GM23248 (cell line): Measurements from ENCODE around the gene LATS1. TPM values are rescaled to one million over a fixed set of nuclear protein-coding genes. Genes with fewer than 3 reads are reported as not detected.
"Not testable (repeated sequence)": the region's sequence is repeated elsewhere in the genome, so short reads cannot be mapped to it uniquely, and the experiment has no call there.

Experiments
- DNase-seq: peaks from one replicate; pipeline ENCODE4 v3.0.0-alpha.2; 2015
- H2AFZ ChIP-seq: fragments of 200-600 bp; sonication (generic); 2 replicates; pipeline ENCODE4 v1.6.1; 2016; ENCODE audit warnings: antibody characterized with exemption
- H3F3A ChIP-seq: fragments of 200-600 bp; sonication (generic); 2 replicates; pipeline ENCODE4 v1.6.1; 2016; ENCODE audit warnings: mild to moderate bottlenecking, antibody characterized with exemption, mixed run types; ENCODE audit not compliant: insufficient read depth
- H3K27ac ChIP-seq: fragments of 200-600 bp; sonication (generic); 2 replicates; pipeline ENCODE4 v1.5.1; 2016; ENCODE audit warnings: mild to moderate bottlenecking
- H3K27me3 ChIP-seq: fragments of 200-600 bp; sonication (generic); replicated peaks from 2 replicates; pipeline ENCODE4 v1.6.1; 2016; ENCODE audit warnings: mild to moderate bottlenecking; ENCODE audit not compliant: insufficient read depth
- H3K36me3 ChIP-seq: fragments of 200-600 bp; sonication (generic); 2 replicates; pipeline ENCODE4 v1.6.1; 2016; ENCODE audit warnings: low read depth, mild to moderate bottlenecking
- H3K4me1 ChIP-seq: fragments of 200-600 bp; sonication (generic); 2 replicates; pipeline ENCODE4 v1.6.1; 2016; ENCODE audit warnings: mild to moderate bottlenecking; ENCODE audit not compliant: insufficient read depth
- H3K4me2 ChIP-seq: fragments of 200-600 bp; sonication (generic); one replicate; pipeline ENCODE4 v1.6.1; 2016; ENCODE audit warnings: mild to moderate bottlenecking; ENCODE audit not compliant: unreplicated experiment
- H3K4me3 ChIP-seq: fragments of 200-600 bp; sonication (generic); 2 replicates; pipeline ENCODE4 v1.5.1; 2016; ENCODE audit warnings: mild to moderate bottlenecking
- H3K79me2 ChIP-seq: fragments of 200-600 bp; sonication (generic); 2 replicates; pipeline ENCODE4 v1.6.1; 2016; ENCODE audit warnings: mild to moderate bottlenecking; ENCODE audit not compliant: insufficient read depth
- H3K9ac ChIP-seq: fragments of 200-600 bp; sonication (generic); 2 replicates; pipeline ENCODE4 v1.6.1; 2016; ENCODE audit warnings: mild to moderate bottlenecking
- H3K9me2 ChIP-seq: fragments of 200-600 bp; sonication (generic); 2 replicates; pipeline ENCODE4 v1.6.1; 2016; ENCODE audit warnings: mixed run types, mild to moderate bottlenecking, moderate library complexity; ENCODE audit not compliant: insufficient read depth
- H3K9me3 ChIP-seq: fragments of 200-600 bp; sonication (generic); one replicate; pipeline ENCODE4 v1.6.1; 2017; ENCODE audit warnings: low read depth
- H4K20me1 ChIP-seq: fragments of 200-600 bp; sonication (generic); 2 replicates; pipeline ENCODE4 v1.6.0; 2016; ENCODE audit not compliant: insufficient read depth
- EZH2 ChIP-seq: fragments of 200-600 bp; sonication (generic); IDR thresholded peaks from 2 replicates; pipeline ENCODE4 v1.6.1; 2018; ENCODE audit warnings: antibody characterized with exemption, mild to moderate bottlenecking; ENCODE audit not compliant: insufficient read depth, poor library complexity, severe bottlenecking
- EZH2phosphoT487 ChIP-seq: fragments of 200-600 bp; sonication (generic); IDR thresholded peaks from 2 replicates; pipeline ENCODE4 v1.6.1; 2018; ENCODE audit warnings: antibody characterized with exemption, moderate library complexity, mild to moderate bottlenecking, low read depth; ENCODE audit not compliant: insufficient read depth
- WGBS, 2 experiments: methylation state at CpG; one replicate each; pipeline ENCODE4 v1.1.6; 2015 to 2017; ENCODE audit warnings: low lambda C conversion rate in 2 of 2, low coverage in 1 of 2; ENCODE audit errors: missing lambda C conversion rate in 2 of 2; 5-methylcytosine and 5-hydroxymethylcytosine counted together
- in situ Hi-C: fragments of 300-500 bp; cut with MboI; formaldehyde crosslinking; loops from 2 replicates; pipeline ENCODE4 v1.15.0; 2020
- polyA plus RNA-seq: library from polyadenylated mRNA; unstranded; fragments of >200 nt; fragmentation: Nextera tagmentation; extraction: Ambion mirVana; gene quantifications from 2 replicates; pipeline ENCODE4 v1.2.1, GENCODE V29; 2016
- total RNA-seq: library from RNA; depleted of rRNA; stranded (reverse); fragments of >200 nt; shearing (Covaris generic); gene quantifications from 2 replicates; pipeline ENCODE4 v1.2.3, GENCODE V29; 2014

The LATS1 gene
- total and polyA plus RNA-seq, 2 experiments from 2014 or later: 12.8 to 20.2 TPM

DNA sequence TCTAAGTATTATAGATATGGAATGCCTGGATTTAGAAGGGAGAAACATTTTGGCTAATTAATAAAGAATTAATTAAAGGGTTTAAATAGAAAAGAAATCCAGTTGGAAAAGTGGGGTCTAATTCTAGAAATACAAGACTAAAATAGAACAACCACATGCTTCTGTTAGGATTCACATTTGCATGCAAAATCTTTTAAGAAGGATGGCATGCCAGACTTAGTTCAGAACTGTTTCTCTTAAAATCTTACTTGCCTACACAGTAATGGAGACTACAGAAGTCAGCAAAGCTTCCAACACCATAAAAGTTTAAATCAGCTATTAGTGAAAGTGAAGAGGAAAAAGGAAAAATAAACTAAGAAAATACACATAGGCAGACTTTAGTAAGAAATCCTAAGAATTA, 36.7 kb downstream of the LATS1 start:
- Histone ChIP-seq H3K27me3 (no peaks in the 10 kb centered on the region), H3K9me2 (no peaks in the 10 kb centered on the region), H3K79me2 (peaks cover 67% of the 10 kb centered on the region), H3K9me3 (no peaks in the 10 kb centered on the region), H2AFZ (no peak overlapping the region), H3K4me1 (no peaks in the 10 kb centered on the region), H3K36me3 (peaks cover 44% of the 10 kb centered on the region), H3K4me3 (no peak overlapping the region), H3K4me2 (no peak overlapping the region), H3F3A (no peaks in the 10 kb centered on the region), H4K20me1 (no peaks in the 10 kb centered on the region), H3K9ac (no peak overlapping the region), H3K27ac (no peak overlapping the region)
- DNase-seq: no peak
- TF ChIP-seq EZH2 (no peak), EZH2phosphoT487 (no peak)
- in situ Hi-C loops: no loop called here

DNA sequence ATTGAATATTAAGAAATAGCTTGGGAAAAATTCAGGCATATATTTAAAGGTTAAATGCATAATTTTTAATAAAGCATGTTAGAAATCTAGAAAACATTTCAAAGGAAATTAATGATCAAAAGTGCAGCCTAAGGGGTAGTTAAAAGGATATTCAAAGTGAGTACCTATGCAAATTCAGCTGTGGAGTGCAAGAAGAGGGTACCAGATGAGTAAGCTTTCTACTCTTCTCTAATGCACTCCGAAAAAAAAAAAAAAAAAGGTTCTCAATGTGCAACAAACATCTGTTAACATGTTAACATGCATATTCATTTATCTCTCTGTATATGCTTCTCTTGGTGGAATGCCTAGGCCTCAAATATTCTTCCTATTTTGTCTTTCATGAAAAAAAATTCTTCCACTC, 37.4 kb downstream of the LATS1 start:
- Histone ChIP-seq H4K20me1 (no peaks in the 10 kb centered on the region), H3K4me3 (no peak overlapping the region)
- WGBS, 2 experiments: 81 to 85% methylated on average over 1 of the region's 1 CpG

DNA sequence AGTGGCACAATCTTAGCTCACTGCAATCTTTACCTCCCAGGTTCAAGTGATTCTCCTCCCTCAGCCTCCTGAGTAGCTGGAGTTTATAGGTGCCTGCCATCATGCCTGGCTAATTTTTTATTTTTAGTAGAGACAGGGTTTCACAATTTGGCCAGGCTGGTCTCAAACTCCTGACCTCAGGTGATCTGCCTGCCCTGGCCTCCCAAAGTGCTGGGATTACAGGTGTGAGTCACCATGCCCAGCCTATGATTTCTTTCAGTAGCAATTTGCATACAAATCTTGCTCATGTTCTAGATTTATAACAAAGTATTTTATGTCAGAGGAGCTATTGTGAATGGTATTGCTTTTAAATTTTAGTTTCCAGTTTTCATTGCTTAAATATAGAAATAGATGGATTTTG, 45.6 kb downstream of the LATS1 start:
- H3K9me3 ChIP-seq, H3K4me2 ChIP-seq, H2AFZ ChIP-seq, in situ Hi-C loops, H3K9me2 ChIP-seq, H4K20me1 ChIP-seq, H3K4me1 ChIP-seq, H3K27ac ChIP-seq, H3K9ac ChIP-seq, H3K27me3 ChIP-seq, H3F3A ChIP-seq, DNase-seq, H3K4me3 ChIP-seq: not testable (repeated sequence)
- peaks cover 39% of the 10 kb centered on the region for H3K36me3 ChIP-seq
- H3K79me2 ChIP-seq: peaks cover 16% of the 10 kb centered on the region; the same call in 1 of the 2 replicates

More for the DNA sequence above, 37.4 kb downstream of the LATS1 start:
- H3K36me3 ChIP-seq: peaks cover 51% of the 10 kb centered on the region
- peaks cover 65% of the 10 kb centered on the region for H3K79me2 ChIP-seq
- no peak overlapping the region for H3K4me2 ChIP-seq
- TF ChIP-seq EZH2phosphoT487 (no peak), EZH2 (no peak)
- in situ Hi-C loops: no loop called here
- H3K9me2 ChIP-seq: no peaks in the 10 kb centered on the region
- no peaks in the 10 kb centered on the region for H3F3A ChIP-seq
- H3K4me1 ChIP-seq: no peaks in the 10 kb centered on the region
- no peaks in the 10 kb centered on the region for H3K9me3 ChIP-seq
- no peaks in the 10 kb centered on the region for H3K27me3 ChIP-seq
- H2AFZ ChIP-seq: no peak overlapping the region
- no peak overlapping the region for H3K27ac ChIP-seq
- no peak overlapping the region for H3K9ac ChIP-seq
- no peak for DNase-seq

DNA sequence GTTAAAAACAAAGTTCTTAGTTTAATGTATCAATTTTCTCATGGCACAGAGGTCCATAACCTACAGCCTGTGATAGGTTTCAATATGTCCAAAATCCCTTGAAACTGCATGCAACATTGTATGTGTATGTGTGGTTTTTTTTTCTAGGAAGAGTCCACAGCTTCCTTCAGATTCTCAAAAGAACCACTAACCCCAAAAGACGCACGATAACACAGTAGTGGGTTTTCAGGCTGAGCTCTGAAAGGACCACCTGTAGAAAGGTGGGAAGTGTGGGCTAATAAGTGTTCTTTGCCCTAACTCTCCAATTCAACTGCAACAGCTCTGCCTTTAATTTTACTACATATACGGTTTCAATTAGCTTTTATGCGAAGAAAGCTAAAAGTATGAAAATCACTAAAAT, 57.9 kb downstream of the LATS1 start:
- Histone ChIP-seq H2AFZ (no peak overlapping the region), H3K4me3 (no peak overlapping the region), H4K20me1 (no peaks in the 10 kb centered on the region), H3K9me3 (no peaks in the 10 kb centered on the region), H3K36me3 (peaks cover 54% of the 10 kb centered on the region), H3K9ac (no peak overlapping the region), H3K27ac (no peak overlapping the region), H3K4me1 (no peaks in the 10 kb centered on the region), H3K4me2 (no peak overlapping the region), H3F3A (no peaks in the 10 kb centered on the region), H3K27me3 (no peaks in the 10 kb centered on the region), H3K9me2 (no peaks in the 10 kb centered on the region), H3K79me2 (no peaks in the 10 kb centered on the region; the same call in 1 of the 2 replicates)
- no peak for DNase-seq
- in situ Hi-C loops: no loop called here
- TF ChIP-seq EZH2phosphoT487: no peak
- 92 to 93% methylated on average over 4 of the region's 4 CpGs for WGBS, 2 experiments

DNA sequence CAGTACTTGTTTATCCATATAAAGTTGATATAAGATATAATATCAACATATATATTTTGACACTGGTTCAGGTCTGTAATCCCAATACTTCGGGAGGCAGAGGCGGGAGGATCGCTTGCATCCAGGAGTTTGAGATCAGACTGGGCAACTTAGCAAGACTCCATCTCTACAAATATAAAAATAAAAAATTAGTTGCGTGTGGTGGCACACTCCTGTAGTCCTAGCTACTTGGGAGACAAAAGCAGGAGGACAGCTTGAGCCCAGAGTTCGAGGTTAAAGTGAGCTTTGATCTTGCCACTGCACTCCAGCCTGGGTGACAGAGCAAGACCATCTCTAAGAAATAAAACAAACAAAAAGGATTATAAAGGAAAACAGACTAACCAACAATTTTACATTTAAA, 60.5 kb downstream of the LATS1 start:
- no peak overlapping the region for H3K9ac ChIP-seq

More for the DNA sequence above, 60.5 kb downstream of the LATS1 start:
- DNase-seq: no peak
- Histone ChIP-seq H3K4me1 (no peaks in the 10 kb centered on the region), H4K20me1 (no peaks in the 10 kb centered on the region), H3K36me3 (peaks cover 39% of the 10 kb centered on the region), H2AFZ (no peak overlapping the region), H3K4me3 (no peak overlapping the region), H3K27me3 (no peaks in the 10 kb centered on the region), H3K79me2 (no peaks in the 10 kb centered on the region), H3K27ac (no peak overlapping the region), H3K9me3 (no peaks in the 10 kb centered on the region), H3K9me2 (no peaks in the 10 kb centered on the region), H3K4me2 (no peak overlapping the region), H3F3A (no peaks in the 10 kb centered on the region)
- TF ChIP-seq EZH2 (no peak), EZH2phosphoT487 (no peak)
- in situ Hi-C loops: no loop called here
- WGBS, 2 experiments: 90 to 94% methylated on average over 5 of the region's 5 CpGs
